Ascending aorta (tissue), 2 donors: ENCODE measurements around the gene UBE2QL1. TPM values are rescaled to one million over a fixed set of nuclear protein-coding genes. Genes with fewer than 3 reads are reported as not detected.

Source experiments
- DNase-seq, 2 donors: peaks; one replicate each; pipeline ENCODE4 v3.0.0-alpha.2; 2019; ENCODE audit warnings: low spot score in 2 of 2
- H3K27ac ChIP-seq, 2 donors: fragments of 200-600 bp; sonication (generic); one replicate each; pipeline ENCODE4 v1.5.1; 2016 to 2017; ENCODE audit warnings: mild to moderate bottlenecking in 1 of 2
- H3K27me3 ChIP-seq: fragments of 200-600 bp; sonication (generic); one replicate; pipeline ENCODE4 v1.5.1; 2017
- H3K36me3 ChIP-seq, 2 donors: fragments of 200-600 bp; sonication (generic); one replicate each; pipeline ENCODE4 v1.5.1; 2016
- H3K4me1 ChIP-seq, 2 donors: fragments of 200-600 bp; sonication (generic); one replicate each; pipeline ENCODE4 v1.5.1; 2016 to 2017; ENCODE audit warnings: mild to moderate bottlenecking in 1 of 2
- H3K4me3 ChIP-seq, 2 donors: fragments of 200-600 bp; sonication (generic); one replicate each; pipeline ENCODE4 v1.5.1; 2016 to 2017; ENCODE audit warnings: mild to moderate bottlenecking in 1 of 2
- H3K9me3 ChIP-seq, 2 donors: fragments of 200-600 bp; sonication (generic); one replicate each; pipeline ENCODE4 v1.5.1; 2016
- intact Hi-C: fragments of 100-400 bp; cut with DNase I; formaldehyde crosslinking; loops from one replicate; pipeline ENCODE4 v1.15.1; 2023
- total RNA-seq: library from RNA; depleted of rRNA; stranded (reverse); fragments of >200 nt; gene quantifications from one replicate; pipeline ENCODE4 v1.1.0, GENCODE V29; 2016
- TF ChIP-seq, protein P1 (sequence below), 3 experiments: fragments of 200-600 bp in 2 of 3; fragments of 450-650 bp in 1 of 3; sonication (generic) in 2 of 3; IDR thresholded peaks; one replicate each; pipeline ENCODE4 v1.5.1; 2016 to 2019; ENCODE audit warnings: antibody characterized with exemption in 3 of 3, mild to moderate bottlenecking in 1 of 3, moderate library complexity in 1 of 3

UBE2QL1 gene
- total RNA-seq, 1 donor from 2014 or later, result 0.85 TPM

DNA sequence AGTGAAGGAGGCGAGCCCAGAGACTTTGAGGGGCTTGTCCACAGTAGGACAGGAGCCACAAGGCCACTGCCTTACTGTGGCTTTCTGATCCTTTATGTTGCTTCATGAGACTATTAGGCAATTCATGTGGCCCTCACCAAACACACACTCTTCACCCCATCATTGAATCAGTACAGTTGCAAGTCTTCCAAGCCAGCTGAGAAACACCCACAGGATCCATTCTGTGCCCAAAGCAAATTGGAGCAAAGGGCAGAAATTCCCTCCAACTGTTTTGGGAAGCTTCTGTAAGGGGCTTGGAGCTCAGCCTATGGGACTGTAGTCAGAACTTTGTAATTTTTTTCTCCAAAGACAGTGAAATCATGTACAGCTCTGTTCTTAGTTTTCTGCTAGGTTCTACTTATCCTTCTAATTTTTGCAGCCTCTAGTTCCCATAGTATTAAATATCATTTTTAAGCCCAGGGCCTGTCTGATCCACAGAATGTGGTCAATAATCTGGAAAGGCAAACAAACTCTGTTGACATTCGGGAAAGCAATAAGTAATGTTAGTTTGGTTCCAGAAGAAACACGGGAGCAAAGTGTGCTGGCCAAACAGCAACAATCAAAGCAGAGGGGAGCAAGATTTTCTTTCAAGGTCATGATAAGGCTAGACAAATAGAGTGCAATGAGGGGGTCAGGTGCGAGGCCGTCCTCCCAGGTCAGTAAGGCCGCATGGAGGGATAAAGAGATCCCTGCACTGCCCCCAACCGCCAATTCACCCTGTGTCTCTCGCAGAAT, 47.0 kb downstream of the UBE2QL1 start:
- TF ChIP-seq, protein P1, sequence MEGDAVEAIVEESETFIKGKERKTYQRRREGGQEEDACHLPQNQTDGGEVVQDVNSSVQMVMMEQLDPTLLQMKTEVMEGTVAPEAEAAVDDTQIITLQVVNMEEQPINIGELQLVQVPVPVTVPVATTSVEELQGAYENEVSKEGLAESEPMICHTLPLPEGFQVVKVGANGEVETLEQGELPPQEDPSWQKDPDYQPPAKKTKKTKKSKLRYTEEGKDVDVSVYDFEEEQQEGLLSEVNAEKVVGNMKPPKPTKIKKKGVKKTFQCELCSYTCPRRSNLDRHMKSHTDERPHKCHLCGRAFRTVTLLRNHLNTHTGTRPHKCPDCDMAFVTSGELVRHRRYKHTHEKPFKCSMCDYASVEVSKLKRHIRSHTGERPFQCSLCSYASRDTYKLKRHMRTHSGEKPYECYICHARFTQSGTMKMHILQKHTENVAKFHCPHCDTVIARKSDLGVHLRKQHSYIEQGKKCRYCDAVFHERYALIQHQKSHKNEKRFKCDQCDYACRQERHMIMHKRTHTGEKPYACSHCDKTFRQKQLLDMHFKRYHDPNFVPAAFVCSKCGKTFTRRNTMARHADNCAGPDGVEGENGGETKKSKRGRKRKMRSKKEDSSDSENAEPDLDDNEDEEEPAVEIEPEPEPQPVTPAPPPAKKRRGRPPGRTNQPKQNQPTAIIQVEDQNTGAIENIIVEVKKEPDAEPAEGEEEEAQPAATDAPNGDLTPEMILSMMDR (IDR thresholded peaks at IDR 0.05), result no peak
- H3K4me3 ChIP-seq, result no peak overlapping the region
- H3K4me1 ChIP-seq, result no peaks in the 10 kb centered on the region
- no peaks in the 10 kb centered on the region for H3K27me3 ChIP-seq
- DNase-seq, result no peak
- H3K36me3 ChIP-seq, result peaks cover 0 to 13% of the 10 kb centered on the region in 2 donors
- no peaks in the 10 kb centered on the region for H3K9me3 ChIP-seq
- intact Hi-C loops, result no loop called here
- H3K27ac ChIP-seq, result no peak overlapping the region

DNA sequence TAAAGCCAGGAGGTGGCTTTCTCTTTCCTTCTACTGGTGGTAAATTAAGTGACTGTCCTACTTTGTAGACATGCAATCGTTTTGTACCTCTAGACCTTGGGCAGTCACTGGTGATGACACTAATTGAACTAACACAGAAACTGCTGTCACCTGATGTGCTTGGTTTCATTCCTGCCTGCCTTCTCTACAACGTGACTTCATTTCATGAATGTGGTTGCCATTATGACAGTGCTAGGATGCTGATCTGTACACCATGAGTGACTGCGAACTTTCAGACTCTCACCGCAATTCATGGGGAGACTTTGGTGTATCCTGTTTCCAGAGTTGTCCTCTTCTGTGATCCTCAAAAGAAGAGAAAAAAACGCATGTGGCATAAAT, 47.5 kb downstream of the UBE2QL1 start:
- no peak for DNase-seq
- H3K36me3 ChIP-seq, result peaks cover 0 to 13% of the 10 kb centered on the region in 2 donors
- H3K27me3 ChIP-seq, result no peaks in the 10 kb centered on the region
- intact Hi-C loops, result no loop called here
- TF ChIP-seq, protein P1 (IDR thresholded peaks at IDR 0.05), result no peak
- H3K27ac ChIP-seq, result no peak overlapping the region
- no peaks in the 10 kb centered on the region for H3K9me3 ChIP-seq
- H3K4me1 ChIP-seq, result no peaks in the 10 kb centered on the region
- no peak overlapping the region for H3K4me3 ChIP-seq

DNA sequence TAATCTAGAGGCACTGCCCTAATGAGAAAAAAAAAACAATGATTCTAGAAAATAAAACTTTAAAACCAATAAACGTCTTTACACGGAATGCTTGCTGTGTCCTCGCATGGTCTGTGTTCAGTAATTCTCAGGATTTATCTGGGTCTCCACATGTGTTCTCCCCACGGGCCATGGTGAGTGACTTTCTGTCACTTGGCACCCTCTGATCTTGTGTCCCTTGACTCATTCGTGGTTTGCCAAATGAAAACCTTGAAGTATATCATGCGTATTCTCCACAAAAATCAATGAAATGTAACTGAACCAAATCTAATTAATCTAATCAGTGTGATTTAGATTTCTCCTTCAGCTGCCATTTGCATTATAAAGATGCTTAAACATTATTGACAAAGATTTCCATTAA, 48.0 kb downstream of the UBE2QL1 start:
- Histone ChIP-seq H3K36me3 (peaks cover 0 to 9% of the 10 kb centered on the region in 2 donors), H3K4me1 (no peaks in the 10 kb centered on the region), H3K27ac (no peak overlapping the region), H3K9me3 (no peaks in the 10 kb centered on the region), H3K27me3 (no peaks in the 10 kb centered on the region), H3K4me3 (no peak overlapping the region)
- intact Hi-C loops, result no loop called here
- DNase-seq, result no peak
- TF ChIP-seq, protein P1 (IDR thresholded peaks at IDR 0.05), result no peak

DNA sequence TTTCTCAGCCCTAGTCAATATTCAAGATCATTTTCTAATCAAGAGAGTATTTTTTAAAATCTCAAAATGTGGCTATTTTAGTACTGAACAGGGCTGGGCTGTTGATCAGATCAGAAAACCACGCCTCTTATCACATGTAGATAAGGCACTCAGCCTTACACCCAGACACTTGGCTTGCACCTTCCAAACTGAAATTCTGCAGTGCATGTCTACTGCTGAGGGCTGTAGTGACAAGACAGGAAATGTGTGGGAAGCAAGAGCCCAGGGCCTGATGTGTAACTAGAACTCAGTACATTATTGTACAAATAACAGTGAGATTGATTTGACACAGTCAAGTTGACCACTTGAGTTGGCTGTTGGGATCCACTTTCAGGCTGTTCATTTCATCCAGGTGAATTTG, 48.6 kb downstream of the UBE2QL1 start:
- intact Hi-C loops, result no loop called here
- Histone ChIP-seq H3K4me1 (no peaks in the 10 kb centered on the region), H3K36me3 (peaks cover 0 to 2% of the 10 kb centered on the region in 2 donors), H3K4me3 (no peak overlapping the region), H3K27me3 (no peaks in the 10 kb centered on the region), H3K27ac (no peak overlapping the region), H3K9me3 (no peaks in the 10 kb centered on the region)
- DNase-seq, result no peak
- TF ChIP-seq, protein P1 (IDR thresholded peaks at IDR 0.05), result no peak

DNA sequence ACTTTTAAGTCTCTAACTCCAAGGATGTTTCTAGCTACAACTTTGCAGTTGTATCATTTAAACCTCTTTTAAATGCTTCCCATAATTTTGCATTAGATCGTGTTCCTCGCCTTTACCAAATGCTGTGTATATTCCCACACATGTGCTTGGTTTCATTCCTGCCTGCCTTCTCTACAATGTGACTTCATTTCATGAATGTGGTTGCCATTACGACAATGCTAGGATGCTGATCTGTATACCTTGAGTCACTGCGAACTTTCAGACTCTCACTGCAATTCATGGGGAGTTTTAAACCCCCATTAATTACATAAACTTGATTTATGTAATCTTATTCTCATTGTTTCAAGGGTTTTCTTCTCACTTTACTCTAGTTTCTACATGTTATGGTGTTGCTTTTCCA, 50.3 kb downstream of the UBE2QL1 start:
- Histone ChIP-seq H3K4me1 (no peaks in the 10 kb centered on the region), H3K36me3 (no peaks in the 10 kb centered on the region), H3K27ac (no peak overlapping the region), H3K27me3 (no peaks in the 10 kb centered on the region), H3K9me3 (no peaks in the 10 kb centered on the region), H3K4me3 (no peak overlapping the region)
- intact Hi-C loops, result no loop called here
- no peak for DNase-seq
- TF ChIP-seq, protein P1 (IDR thresholded peaks at IDR 0.05), result no peak
